DOHH2 (cell line): Measurements from ENCODE around the gene FSHR.

Experiments
- H3F3A ChIP-seq: fragments of 200-600 bp; sonication (generic), shearing (Covaris generic); 2 replicates; pipeline ENCODE4 v1.6.0; 2016; ENCODE audit warnings: antibody characterized with exemption, mild to moderate bottlenecking; ENCODE audit not compliant: control insufficient read depth, insufficient read depth
- H3K27ac ChIP-seq: fragments of 200-600 bp; sonication (generic); 2 replicates; pipeline ENCODE4 v1.5.1; 2014; ENCODE audit warnings: low read depth, mild to moderate bottlenecking, low read length, moderate library complexity
- H3K27me3 ChIP-seq: fragments of 200-600 bp; sonication (generic); 2 replicates; pipeline ENCODE4 v1.6.1; 2014; ENCODE audit warnings: mild to moderate bottlenecking, low read length, mixed read lengths; ENCODE audit not compliant: control insufficient read depth
- H3K36me3 ChIP-seq: fragments of 200-600 bp; sonication (generic); 2 replicates; pipeline ENCODE4 v1.6.1; 2014; ENCODE audit warnings: mild to moderate bottlenecking, low read length, moderate library complexity, mixed read lengths; ENCODE audit not compliant: control insufficient read depth
- H3K4me1 ChIP-seq: fragments of 200-600 bp; sonication (generic); 2 replicates; pipeline ENCODE4 v1.6.1; 2014; ENCODE audit warnings: mild to moderate bottlenecking, low read length, mixed read lengths; ENCODE audit not compliant: control insufficient read depth
- H3K4me2 ChIP-seq: fragments of 200-600 bp; sonication (generic); 2 replicates; pipeline ENCODE4 v1.6.0; 2014; ENCODE audit warnings: mild to moderate bottlenecking, low read length, moderate library complexity
- H3K4me3 ChIP-seq: fragments of 200-600 bp; sonication (generic); 2 replicates; pipeline ENCODE4 v1.5.1; 2014; ENCODE audit warnings: mild to moderate bottlenecking, low read length, mixed read lengths
- H3K79me2 ChIP-seq: fragments of 200-600 bp; sonication (generic); 2 replicates; pipeline ENCODE4 v1.6.1; 2014; ENCODE audit warnings: mild to moderate bottlenecking, low read length, mixed read lengths; ENCODE audit not compliant: control insufficient read depth
- H3K9me2 ChIP-seq: fragments of 200-600 bp; sonication (generic); replicated peaks from 2 replicates; pipeline ENCODE4 v1.6.1; 2014; ENCODE audit warnings: mild to moderate bottlenecking, low read length, mixed read lengths; ENCODE audit not compliant: control insufficient read depth
- H3K9me3 ChIP-seq: fragments of 200-600 bp; sonication (generic); 2 replicates; pipeline ENCODE4 v1.6.1; 2014; ENCODE audit warnings: antibody characterized with exemption, low read length, mixed read lengths; ENCODE audit not compliant: control insufficient read depth, insufficient read depth
- H4K20me1 ChIP-seq: fragments of 200-600 bp; sonication (generic); 2 replicates; pipeline ENCODE4 v1.6.0; 2014; ENCODE audit warnings: low read depth, mild to moderate bottlenecking, antibody characterized with exemption, low read length, moderate library complexity; ENCODE audit not compliant: control insufficient read depth, insufficient read depth
- EZH2phosphoT487 ChIP-seq: fragments of 200-600 bp; sonication (generic); IDR thresholded peaks from 2 replicates; pipeline ENCODE4 v1.6.1; 2017; ENCODE audit warnings: borderline replicate concordance, mild to moderate bottlenecking, antibody characterized with exemption, low read length, moderate library complexity, mixed read lengths
- TF ChIP-seq, protein P1 (sequence below): fragments of 200-600 bp; sonication (generic); IDR thresholded peaks from one replicate; pipeline ENCODE4 v1.5.1; 2014; ENCODE audit warnings: antibody characterized with exemption, mild to moderate bottlenecking, low read depth, low read length; ENCODE audit not compliant: poor library complexity, severe bottlenecking

Gene FSHR

DNA sequence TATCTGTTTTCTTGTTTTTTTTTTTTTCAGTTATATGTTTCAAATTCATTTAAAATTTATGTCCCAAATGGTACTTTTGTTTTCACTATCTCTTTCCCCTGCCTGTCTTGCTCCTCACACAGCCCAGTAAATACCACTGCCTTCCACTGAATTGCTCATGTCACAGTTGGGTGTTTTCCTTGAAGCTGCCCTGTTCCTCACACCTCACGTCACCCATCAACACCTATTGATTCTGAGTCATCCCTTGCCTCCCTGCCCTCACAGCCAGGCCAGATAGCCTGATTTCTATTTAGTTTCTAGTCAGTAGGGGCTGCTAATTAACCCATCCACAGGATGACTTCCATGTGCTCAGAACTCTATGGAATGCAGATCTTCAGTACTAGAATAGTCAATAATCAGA is 25.3 kb downstream of the FSHR start:
- TF ChIP-seq, protein P1, sequence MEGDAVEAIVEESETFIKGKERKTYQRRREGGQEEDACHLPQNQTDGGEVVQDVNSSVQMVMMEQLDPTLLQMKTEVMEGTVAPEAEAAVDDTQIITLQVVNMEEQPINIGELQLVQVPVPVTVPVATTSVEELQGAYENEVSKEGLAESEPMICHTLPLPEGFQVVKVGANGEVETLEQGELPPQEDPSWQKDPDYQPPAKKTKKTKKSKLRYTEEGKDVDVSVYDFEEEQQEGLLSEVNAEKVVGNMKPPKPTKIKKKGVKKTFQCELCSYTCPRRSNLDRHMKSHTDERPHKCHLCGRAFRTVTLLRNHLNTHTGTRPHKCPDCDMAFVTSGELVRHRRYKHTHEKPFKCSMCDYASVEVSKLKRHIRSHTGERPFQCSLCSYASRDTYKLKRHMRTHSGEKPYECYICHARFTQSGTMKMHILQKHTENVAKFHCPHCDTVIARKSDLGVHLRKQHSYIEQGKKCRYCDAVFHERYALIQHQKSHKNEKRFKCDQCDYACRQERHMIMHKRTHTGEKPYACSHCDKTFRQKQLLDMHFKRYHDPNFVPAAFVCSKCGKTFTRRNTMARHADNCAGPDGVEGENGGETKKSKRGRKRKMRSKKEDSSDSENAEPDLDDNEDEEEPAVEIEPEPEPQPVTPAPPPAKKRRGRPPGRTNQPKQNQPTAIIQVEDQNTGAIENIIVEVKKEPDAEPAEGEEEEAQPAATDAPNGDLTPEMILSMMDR, result no peak
- no peak for TF ChIP-seq EZH2phosphoT487
- H3K36me3 ChIP-seq, result no peaks in the 10 kb centered on the region
- no peak overlapping the region for H3K4me3 ChIP-seq
- no peaks in the 10 kb centered on the region for H4K20me1 ChIP-seq
- H3K4me1 ChIP-seq, result no peaks in the 10 kb centered on the region
- H3K79me2 ChIP-seq, result no peaks in the 10 kb centered on the region
- H3K27ac ChIP-seq, result no peak overlapping the region
- no peaks in the 10 kb centered on the region for H3K9me2 ChIP-seq
- H3K27me3 ChIP-seq, result no peaks in the 10 kb centered on the region
- no peaks in the 10 kb centered on the region for H3F3A ChIP-seq
- no peak overlapping the region for H3K4me2 ChIP-seq
- no peaks in the 10 kb centered on the region; the same call in 1 of the 2 replicates for H3K9me3 ChIP-seq

DNA sequence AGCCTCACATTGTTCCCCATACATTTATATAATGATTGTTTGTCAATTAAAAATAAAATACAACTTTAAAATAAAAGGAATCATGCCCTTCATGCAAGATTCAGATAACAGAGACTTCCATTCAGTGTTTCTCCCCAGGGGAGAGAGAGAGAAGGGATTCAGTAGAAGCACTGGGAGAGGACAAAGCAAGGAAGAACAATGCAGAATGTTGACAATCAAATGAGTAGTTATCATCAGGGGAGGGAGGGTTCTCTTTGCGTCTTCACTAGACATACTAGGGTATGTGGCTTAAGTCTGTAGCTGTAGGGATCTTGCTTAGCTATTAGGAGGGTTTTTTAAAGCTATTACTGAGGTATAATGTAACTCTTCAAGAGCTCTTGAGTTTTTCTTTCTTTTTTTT is 30.7 kb downstream of the FSHR start:
- no peaks in the 10 kb centered on the region; the same call in 1 of the 2 replicates for H3K9me3 ChIP-seq
- no peak overlapping the region for H3K27ac ChIP-seq

DNA sequence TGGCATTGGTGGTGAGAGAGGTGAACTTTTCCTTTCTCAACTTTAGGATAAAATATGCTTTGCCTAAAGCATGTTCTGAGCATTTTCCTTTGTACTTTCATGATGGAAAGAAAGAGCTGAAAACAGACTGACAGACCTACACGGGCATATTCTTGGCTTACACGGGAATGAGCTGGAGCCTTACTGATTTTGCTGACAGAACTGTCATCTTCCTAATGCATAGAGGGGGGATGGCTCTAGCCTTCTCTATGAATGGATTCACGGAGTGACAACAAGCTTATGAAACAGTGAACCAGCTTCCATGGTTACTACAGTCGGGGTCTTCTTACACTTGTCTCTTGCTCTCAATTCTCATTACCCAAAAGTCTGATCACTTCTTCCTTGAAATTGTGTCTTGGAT is 32.2 kb downstream of the FSHR start:
- TF ChIP-seq EZH2phosphoT487, result no peak
- TF ChIP-seq, protein P1, result no peak
- Histone ChIP-seq H3K27me3 (no peaks in the 10 kb centered on the region), H3K27ac (no peak overlapping the region), H3F3A (no peaks in the 10 kb centered on the region), H3K9me2 (no peaks in the 10 kb centered on the region), H3K79me2 (no peaks in the 10 kb centered on the region), H3K36me3 (no peaks in the 10 kb centered on the region), H3K4me2 (no peak overlapping the region), H4K20me1 (no peaks in the 10 kb centered on the region), H3K4me3 (no peak overlapping the region), H3K9me3 (no peaks in the 10 kb centered on the region; the same call in 1 of the 2 replicates), H3K4me1 (no peaks in the 10 kb centered on the region)

More for the DNA sequence above, 30.7 kb downstream of the FSHR start:
- H3K27me3 ChIP-seq, result no peaks in the 10 kb centered on the region
- no peaks in the 10 kb centered on the region for H4K20me1 ChIP-seq
- no peak overlapping the region for H3K4me3 ChIP-seq
- H3K36me3 ChIP-seq, result no peaks in the 10 kb centered on the region
- TF ChIP-seq, protein P1, result no peak
- TF ChIP-seq EZH2phosphoT487, result no peak
- H3K4me2 ChIP-seq, result no peak overlapping the region
- H3K9me2 ChIP-seq, result no peaks in the 10 kb centered on the region
- H3K4me1 ChIP-seq, result no peaks in the 10 kb centered on the region
- H3F3A ChIP-seq, result no peaks in the 10 kb centered on the region
- no peaks in the 10 kb centered on the region for H3K79me2 ChIP-seq

DNA sequence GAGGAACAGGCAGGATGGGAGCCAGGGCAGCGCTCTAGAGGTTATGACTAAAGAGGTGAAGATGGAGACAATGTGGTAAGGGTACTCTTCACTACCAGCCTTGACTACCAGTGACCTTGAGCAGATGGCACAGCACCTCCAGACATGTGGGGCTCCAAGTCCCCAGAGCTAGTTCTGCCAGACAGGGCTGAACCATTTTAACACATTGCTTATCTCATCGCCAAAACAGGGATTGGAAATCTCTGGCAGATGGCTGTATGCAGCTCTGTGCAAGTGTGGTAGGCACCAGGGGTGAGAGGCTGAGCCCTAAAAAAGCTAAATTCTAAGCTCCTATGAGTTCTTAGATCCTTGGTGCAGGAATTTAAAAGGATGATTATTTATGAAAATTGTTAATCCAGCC is 41.3 kb downstream of the FSHR start:
- Histone ChIP-seq H4K20me1 (no peaks in the 10 kb centered on the region), H3K27me3 (no peaks in the 10 kb centered on the region), H3K4me1 (no peaks in the 10 kb centered on the region), H3K9me2 (no peaks in the 10 kb centered on the region), H3K9me3 (no peaks in the 10 kb centered on the region), H3K27ac (no peak overlapping the region), H3K4me3 (no peak overlapping the region), H3K79me2 (no peaks in the 10 kb centered on the region), H3K36me3 (no peaks in the 10 kb centered on the region), H3F3A (no peaks in the 10 kb centered on the region), H3K4me2 (no peak overlapping the region)
- no peak for TF ChIP-seq EZH2phosphoT487
- TF ChIP-seq, protein P1, result no peak
